Pancreas (tissue), 10 donors: ENCODE results near the gene BTG2. TPM values are rescaled to one million over a fixed set of nuclear protein-coding genes. Genes with fewer than 3 reads are reported as not detected.
"Not testable (repeated sequence)": the region's sequence is repeated elsewhere in the genome, so short reads cannot be mapped to it uniquely, and the experiment has no call there.

Experiments used
- ATAC-seq, 4 donors: fragments of 200-7000 bp; cut with Tn5 transposase; one replicate each; pipeline versions ENCODE4 v1.8.0 to v1.9.1; 2020; ENCODE audit warnings: mild to moderate bottlenecking in 4 of 4, moderate library complexity in 4 of 4
- DNase-seq, 6 donors: peaks; one replicate each; pipeline ENCODE4 v3.0.0-alpha.2; 2020
- FAIRE-seq: peaks from 2 replicates; lab custom pipeline; 2012; peaks lifted over from hg19 to GRCh38; lab: Jason Lieb, UNC
- H3K27ac ChIP-seq, 4 donors: fragments of 200-600 bp; sonication (generic); 1 replicate in 3 of 4; 2 replicates in 1 of 4; pipeline versions ENCODE4 v1.5.0 to v1.8.0; 2020
- H3K27me3 ChIP-seq, 4 donors: fragments of 200-600 bp; one replicate each; pipeline ENCODE4 v1.8.0; 2021
- H3K36me3 ChIP-seq, 3 donors: fragments of 200-600 bp; sonication (generic) in 1 of 3; one replicate each; pipeline versions ENCODE4 v1.5.0 to v1.8.0; 2020 to 2021
- H3K4me1 ChIP-seq, 3 donors: fragments of 200-600 bp; one replicate each; pipeline ENCODE4 v1.8.0; 2021
- H3K4me3 ChIP-seq, 4 donors: fragments of 200-600 bp; sonication (generic) in 2 of 4; one replicate each; pipeline versions ENCODE4 v1.5.0 to v1.8.0; 2020 to 2021
- H3K9me3 ChIP-seq, 4 donors: fragments of 200-600 bp; one replicate each; pipeline ENCODE4 v1.8.0; 2021
- CTCF ChIP-seq, 4 donors: fragments of 200-600 bp; sonication (generic) in 3 of 4; IDR thresholded peaks; one replicate each; pipeline versions ENCODE4 v1.5.0 to v1.8.0; 2021; ENCODE audit warnings: antibody characterized with exemption in 4 of 4
- WGBS, 2 donors: extraction: QIAGEN DNeasy Blood & Tissue Kit; methylation state at CpG; one replicate each; pipeline ENCODE4 v1.1.7; 2013; 5-methylcytosine and 5-hydroxymethylcytosine counted together
- intact Hi-C, 3 donors: fragments of 100-400 bp; cut with DNase I; formaldehyde crosslinking; loops; one replicate each; pipeline versions ENCODE4 v1.11.1 to v1.14.2; 2022
- polyA plus RNA-seq, 2 donors: library from polyadenylated mRNA; stranded (reverse); fragments of 200-250 nt; gene quantifications; one replicate each; pipeline ENCODE4 v1.2.3, GENCODE V29; 2013
- total RNA-seq, 6 donors: library from RNA; stranded (reverse); fragmentation: NEBNext Ultra II Directional in 4 of 6; extraction: Animal tissue kit (Norgen Biotek cat#: 25700) in 4 of 6; gene quantifications; one replicate each; pipeline versions ENCODE4 v1.2.1 to v1.2.4, GENCODE V29; 2021 to 2023
- donor health status: healthy with polysubstance abuse.
- donor health status: DM: no; HTN: no; CAD: no; lungs with moderate emphysema.
- donor health status: DM: no; HTN: no; CAD: no.
- donor health status: control.
- donor health status: control.
- donor health status: Bipolar disorder and iron deficiency.
- donor health status: DM: yes; HTN: yes; CAD: no.
- donor health status: DM: no; HTN: no; CAD: no.
- donor health status: DM: no; HTN: no; CAD: no.
- donor health status: DM: yes; HTN: yes; CAD: no.

Gene BTG2
- total RNA-seq (100 to 1,000 TPM in 5 of 6 donors, 10 to 100 TPM in 1; 83.1 to 452 (median 192) TPM), polyA plus RNA-seq (100 to 1,000 TPM; 143 to 197 TPM)

GRCh38 chr1:203304919-203305808 lies at the start of gene BTG2:
Gene BTG2 (plus strand): TSS chr1:203305519. CDS start chr1:203305607, 88 bp downstream.
- intact Hi-C loops: no loop called here
- ATAC-seq (peak; percentile 71 to 82 (median 78)), DNase-seq (peak; percentile 93 to 99 (median 95)), FAIRE-seq (no peak)
- 2% methylated on average over 70 to 79 of the region's 79 CpGs for WGBS, 2 donors
- no peaks in the 10 kb centered on the region for H3K9me3 ChIP-seq
- peaks cover 5 to 25% (median 22%) of the 10 kb centered on the region in 3 donors for H3K36me3 ChIP-seq
- peak within 1 kb of the TSS; percentile 68 to 92 (median 81) for H3K4me3 ChIP-seq
- no peaks in the 10 kb centered on the region for H3K27me3 ChIP-seq
- peak within 1 kb of the TSS; percentile 96 to 100 (median 98) for H3K27ac ChIP-seq
- peaks cover 0 to 28% (median 13%) of the 10 kb centered on the region in 3 donors for H3K4me1 ChIP-seq
- no peak for TF ChIP-seq CTCF (IDR thresholded peaks at IDR 0.05)

GRCh38 chr1:203256636-203257035 lies 48.7 kb upstream of the BTG2 start:
- H3K36me3 ChIP-seq, DNase-seq, FAIRE-seq, H3K27ac ChIP-seq, H3K27me3 ChIP-seq, H3K9me3 ChIP-seq, ATAC-seq, H3K4me3 ChIP-seq, intact Hi-C loops, H3K4me1 ChIP-seq: not testable (repeated sequence)
- 63 to 81% methylated on average over 9 of the region's 9 CpGs for WGBS, 2 donors

GRCh38 chr1:203263496-203263895 lies 41.8 kb upstream of the BTG2 start:
- H3K4me3 ChIP-seq: no peak overlapping the region
- FAIRE-seq (no peak), DNase-seq (no peak), ATAC-seq (no peak)
- TF ChIP-seq CTCF (IDR thresholded peaks at IDR 0.05): no peak
- intact Hi-C loops: no loop called here
- no peaks in the 10 kb centered on the region for H3K27me3 ChIP-seq
- no peak overlapping the region for H3K27ac ChIP-seq
- 66 to 71% methylated on average over 10 of the region's 10 CpGs for WGBS, 2 donors
- no peaks in the 10 kb centered on the region for H3K9me3 ChIP-seq
- H3K4me1 ChIP-seq: no peaks in the 10 kb centered on the region
- H3K36me3 ChIP-seq: no peaks in the 10 kb centered on the region

GRCh38 chr1:203264052-203264501 lies 41.2 kb upstream of the BTG2 start:
- ATAC-seq (no peak), FAIRE-seq (no peak), DNase-seq (no peak)
- no peak for TF ChIP-seq CTCF (IDR thresholded peaks at IDR 0.05)
- H3K4me3 ChIP-seq: no peak overlapping the region
- H3K27ac ChIP-seq: no peak overlapping the region
- H3K9me3 ChIP-seq: no peaks in the 10 kb centered on the region
- intact Hi-C loops: no loop called here
- H3K36me3 ChIP-seq: no peaks in the 10 kb centered on the region
- no peaks in the 10 kb centered on the region for H3K27me3 ChIP-seq
- WGBS, 2 donors: 68 to 76% methylated on average over 6 of the region's 6 CpGs
- H3K4me1 ChIP-seq: no peaks in the 10 kb centered on the region

- DNase-seq (no peak), FAIRE-seq (no peak), ATAC-seq (no peak)
- Histone ChIP-seq H3K27ac (no peak overlapping the region), H3K4me3 (no peak overlapping the region), H3K36me3 (no peaks in the 10 kb centered on the region), H3K27me3 (no peaks in the 10 kb centered on the region), H3K9me3 (no peaks in the 10 kb centered on the region), H3K4me1 (no peaks in the 10 kb centered on the region)
- intact Hi-C loops: loop anchor here in 1 of 3 donors (5.0 kb wide), 1 partner anchor 222 kb away; no protein-coding TSS in a partner anchor
- WGBS, 2 donors: 35 to 44% methylated on average over 4 of the region's 4 CpGs
- TF ChIP-seq CTCF (IDR thresholded peaks at IDR 0.05): no peak
These were observed 39.8 kb upstream of the BTG2 start for GRCh38 chr1:203265541-203265940.

- WGBS, 2 donors: 30 to 31% methylated on average over 3 to 5 of the region's 5 CpGs
- FAIRE-seq: not testable (repeated sequence)
These were observed 39.2 kb upstream of the BTG2 start for GRCh38 chr1:203266140-203266539.

More at GRCh38 chr1:203266140-203266539, 39.2 kb upstream of the BTG2 start:
- not testable (repeated sequence) for ATAC-seq, H3K4me1 ChIP-seq, H3K4me3 ChIP-seq, H3K9me3 ChIP-seq, H3K27ac ChIP-seq, H3K36me3 ChIP-seq, DNase-seq, H3K27me3 ChIP-seq
- intact Hi-C loops: loop anchor here in 1 of 3 donors (5.0 kb wide), 1 partner anchor 221 kb away; no protein-coding TSS in a partner anchor
